ENCODE results near the gene DIDO1. TPM values are rescaled to one million over a fixed set of nuclear protein-coding genes. Genes with fewer than 3 reads are reported as not detected.

The DIDO1 gene
- total RNA-seq, 1 experiment from 2014 or later, result 33.2 TPM

- intact Hi-C loops (cut with micrococcal nuclease), result no loop called here
- BruUV-seq (replicated peaks), result no TSS peak
- no peaks in the 10 kb centered on the region for H3K9me2 ChIP-seq (replicated peaks; ENCODE audit: low read length)
- no peak overlapping the region for H3K27ac ChIP-seq (ENCODE audit: low read length)
- no peak overlapping the region for H2AFZ ChIP-seq (ENCODE audit: low read length)
- H3K4me3 ChIP-seq (ENCODE audit: low read length), result no peak overlapping the region
- no peaks in the 10 kb centered on the region for H3K36me3 ChIP-seq (ENCODE audit: low read depth, low read length)
- ChIA-PET POLR2A (ENCODE audit: unreplicated experiment) (interaction anchor here (0.5 kb wide), 1 partner anchor 67 kb away, joined by 4 read pairs; no protein-coding TSS in a partner anchor), CTCF (no interaction called here)
- peaks cover 4% of the 10 kb centered on the region; the same call in 1 of the 2 replicates for H3K4me1 ChIP-seq (ENCODE audit: insufficient read depth, low read length)
- H3K27me3 ChIP-seq (ENCODE audit: low read length), result peaks cover 11% of the 10 kb centered on the region
- ATAC-seq, result no peak
- H3K9ac ChIP-seq (ENCODE audit: low read length), result no peak overlapping the region
- no peak overlapping the region for H3K4me2 ChIP-seq (ENCODE audit: low read length)
- no peaks in the 10 kb centered on the region for H4K20me1 ChIP-seq (ENCODE audit: low read length)
- no peaks in the 10 kb centered on the region for H3F3A ChIP-seq (ENCODE audit: low read length, unreplicated experiment)
- DNase-seq, result no peak
- H3K79me2 ChIP-seq (ENCODE audit: low read length), result no peaks in the 10 kb centered on the region
- no peak for TF ChIP-seq EZH2phosphoT487 (IDR thresholded peaks at IDR 0.05; ENCODE audit: borderline replicate concordance, low read length)
- no peak for TF ChIP-seq CTCF (conservative IDR thresholded peaks at IDR 0.05; ENCODE audit: low read depth, low read length)
- TF ChIP-seq EZH2 (IDR thresholded peaks at IDR 0.05; ENCODE audit: low read length, unreplicated experiment), result no peak
- no peaks in the 10 kb centered on the region for H3K9me3 ChIP-seq (ENCODE audit: low read length)
Observed at GRCh38 chr20:62967628-62968351, 41.5 kb upstream of the DIDO1 start.

- Histone ChIP-seq H3K4me1 (ENCODE audit: insufficient read depth, low read length) (no peaks in the 10 kb centered on the region), H3K27ac (ENCODE audit: low read length) (no peak overlapping the region), H3K9me3 (ENCODE audit: low read length) (no peaks in the 10 kb centered on the region), H3K4me3 (ENCODE audit: low read length) (no peak overlapping the region), H3K9me2 (replicated peaks; ENCODE audit: low read length) (no peaks in the 10 kb centered on the region), H3K27me3 (ENCODE audit: low read length) (peaks cover 9% of the 10 kb centered on the region; the same call in 1 of the 2 replicates), H2AFZ (ENCODE audit: low read length) (no peak overlapping the region), H4K20me1 (ENCODE audit: low read length) (no peaks in the 10 kb centered on the region), H3K79me2 (ENCODE audit: low read length) (no peaks in the 10 kb centered on the region), H3K36me3 (ENCODE audit: low read depth, low read length) (no peaks in the 10 kb centered on the region), H3K9ac (ENCODE audit: low read length) (no peak overlapping the region), H3K4me2 (ENCODE audit: low read length) (no peak overlapping the region), H3F3A (ENCODE audit: low read length, unreplicated experiment) (no peaks in the 10 kb centered on the region)
- ChIA-PET POLR2A (ENCODE audit: unreplicated experiment) (interaction anchor here (0.5 kb wide), 1 partner anchor 66 kb away, joined by 4 read pairs; no protein-coding TSS in a partner anchor), CTCF (no interaction called here)
- intact Hi-C loops (cut with micrococcal nuclease), result no loop called here
- no TSS peak for BruUV-seq (replicated peaks)
- no peak for DNase-seq
- TF ChIP-seq EZH2phosphoT487 (IDR thresholded peaks at IDR 0.05; ENCODE audit: borderline replicate concordance, low read length) (no peak), CTCF (conservative IDR thresholded peaks at IDR 0.05; ENCODE audit: low read depth, low read length) (no peak)
- no peak for ATAC-seq
Observed at GRCh38 chr20:62967149-62967501, 40.8 kb upstream of the DIDO1 start.

Measured in PC-3 (cell line).